Measurements from ENCODE around the gene SETD3. TPM values are rescaled to one million over a fixed set of nuclear protein-coding genes. Genes with fewer than 3 reads are reported as not detected.

The SETD3 gene
- total and polyA plus RNA-seq, 4 donors, result 41.0 to 66.0 (median 56.8) TPM

DNA sequence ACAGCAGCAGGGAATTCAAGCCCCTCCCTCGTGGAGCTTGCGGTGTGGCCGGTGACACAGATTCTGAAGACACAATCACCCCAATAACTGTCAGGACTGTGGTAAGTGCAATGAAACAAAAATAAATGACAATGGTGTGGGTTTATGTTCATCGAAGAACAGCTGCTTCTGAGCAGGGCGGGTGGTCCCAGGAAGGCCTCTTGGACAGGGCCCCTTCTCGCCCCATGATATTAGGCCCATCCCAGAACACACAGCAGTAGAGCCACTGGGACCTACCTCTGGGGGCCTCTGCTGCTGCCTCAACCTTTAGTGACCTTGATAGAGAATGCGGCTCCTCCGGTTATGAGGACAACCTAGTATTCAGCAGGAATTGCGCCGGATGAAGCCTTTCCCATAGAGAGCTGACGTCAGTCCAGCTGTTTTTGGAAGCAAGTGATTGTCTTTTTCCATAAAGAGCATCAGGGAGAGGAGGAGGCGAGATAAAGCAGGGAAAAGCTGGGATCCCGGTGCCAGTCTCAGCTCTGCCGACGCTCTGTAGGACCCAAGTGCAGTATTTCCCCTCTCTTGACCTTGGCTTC, 124.5 kb downstream of the SETD3 start:
- no peak overlapping the region for H3K4me3 ChIP-seq (ENCODE audit: low read length in 2 of 2)
- no peaks in the 10 kb centered on the region for H3K36me3 ChIP-seq (ENCODE audit: control insufficient read depth in 1 of 2, insufficient read depth in 2 of 2, low read length in 1 of 2)
- ATAC-seq (ENCODE audit: low FRiP score) (no peak), DNase-seq (peak in 1 of 2 donors; percentile 42)
- no peak overlapping the region for H3K27ac ChIP-seq (ENCODE audit: low read depth in 1 of 2, low read length in 2 of 2)
- 89 to 90% methylated on average over 15 of the region's 15 CpGs for WGBS, 2 donors
- intact Hi-C loops (cut with DNase I), result no loop called here
- H3K4me1 ChIP-seq (ENCODE audit: control insufficient read depth in 1 of 2, insufficient read depth in 2 of 2, low read length in 2 of 2), result no peaks in the 10 kb centered on the region
- no peaks in the 10 kb centered on the region for H3K9me3 ChIP-seq (ENCODE audit: control insufficient read depth, low read length)
- no peaks in the 10 kb centered on the region for H3K27me3 ChIP-seq (ENCODE audit: control insufficient read depth in 1 of 2, insufficient read depth in 2 of 2, low read length in 1 of 2)

- peak in 1 of 2 donors; percentile 62 for DNase-seq
- H3K36me3 ChIP-seq (ENCODE audit: control insufficient read depth in 1 of 2, insufficient read depth in 2 of 2, low read length in 1 of 2), result no peaks in the 10 kb centered on the region
- intact Hi-C loops (cut with DNase I), result no loop called here
- H3K27ac ChIP-seq (ENCODE audit: low read depth in 1 of 2, low read length in 2 of 2), result no peak overlapping the region
- H3K4me3 ChIP-seq (ENCODE audit: low read length in 2 of 2), result no peak overlapping the region
- no peaks in the 10 kb centered on the region for H3K9me3 ChIP-seq (ENCODE audit: control insufficient read depth, low read length)
- peak; percentile 31 for ATAC-seq (ENCODE audit: low FRiP score)
- no peaks in the 10 kb centered on the region for H3K4me1 ChIP-seq (ENCODE audit: control insufficient read depth in 1 of 2, insufficient read depth in 2 of 2, low read length in 2 of 2)
- H3K27me3 ChIP-seq (ENCODE audit: control insufficient read depth in 1 of 2, insufficient read depth in 2 of 2, low read length in 1 of 2), result no peaks in the 10 kb centered on the region
- 86 to 88% methylated on average over 7 of the region's 7 CpGs for WGBS, 2 donors
These were observed 126.3 kb downstream of the SETD3 start for GRCh38 chr14:99354166-99354875.

DNA sequence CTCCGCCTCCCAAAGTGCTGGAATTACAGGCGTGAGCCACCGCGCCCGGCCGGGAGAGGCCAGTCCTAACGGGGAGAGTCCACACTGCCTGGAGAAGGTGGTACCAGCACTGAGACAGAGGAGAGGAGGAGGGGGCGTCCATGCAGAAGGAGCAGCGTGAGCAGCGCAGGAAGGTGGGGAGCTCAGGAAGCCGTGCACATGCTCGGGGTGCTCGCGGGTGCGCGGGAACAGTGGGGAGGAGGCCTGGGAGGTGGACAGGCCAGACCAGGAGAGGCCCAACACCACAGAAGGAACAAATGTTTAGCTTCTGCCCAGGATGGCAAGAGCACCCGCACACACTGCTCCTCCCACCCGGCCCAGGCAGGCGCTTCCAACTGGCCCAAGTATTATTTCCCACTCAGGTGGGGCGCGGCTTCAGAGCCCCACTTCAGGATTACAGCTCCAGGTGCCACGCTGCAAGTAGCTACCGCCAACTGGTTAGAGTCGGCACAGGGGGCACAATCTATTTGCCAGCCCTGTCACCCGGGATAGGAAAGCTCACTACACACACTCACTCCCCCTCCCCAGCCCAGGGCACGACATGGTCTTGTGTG, 127.9 kb downstream of the SETD3 start:
- H3K36me3 ChIP-seq (ENCODE audit: control insufficient read depth in 1 of 2, insufficient read depth in 2 of 2, low read length in 1 of 2), result no peaks in the 10 kb centered on the region
- H3K4me3 ChIP-seq (ENCODE audit: low read length in 2 of 2), result no peak overlapping the region
- no peaks in the 10 kb centered on the region for H3K9me3 ChIP-seq (ENCODE audit: control insufficient read depth, low read length)
- H3K27ac ChIP-seq (ENCODE audit: low read depth in 1 of 2, low read length in 2 of 2), result no peak overlapping the region
- WGBS, 2 donors, result 84 to 89% methylated on average over 26 of the region's 26 CpGs
- no peaks in the 10 kb centered on the region for H3K27me3 ChIP-seq (ENCODE audit: control insufficient read depth in 1 of 2, insufficient read depth in 2 of 2, low read length in 1 of 2)
- no peaks in the 10 kb centered on the region for H3K4me1 ChIP-seq (ENCODE audit: control insufficient read depth in 1 of 2, insufficient read depth in 2 of 2, low read length in 2 of 2)
- ATAC-seq (ENCODE audit: low FRiP score) (no peak), DNase-seq (peak in 1 of 2 donors; percentile 57)
- intact Hi-C loops (cut with DNase I), result no loop called here

DNA sequence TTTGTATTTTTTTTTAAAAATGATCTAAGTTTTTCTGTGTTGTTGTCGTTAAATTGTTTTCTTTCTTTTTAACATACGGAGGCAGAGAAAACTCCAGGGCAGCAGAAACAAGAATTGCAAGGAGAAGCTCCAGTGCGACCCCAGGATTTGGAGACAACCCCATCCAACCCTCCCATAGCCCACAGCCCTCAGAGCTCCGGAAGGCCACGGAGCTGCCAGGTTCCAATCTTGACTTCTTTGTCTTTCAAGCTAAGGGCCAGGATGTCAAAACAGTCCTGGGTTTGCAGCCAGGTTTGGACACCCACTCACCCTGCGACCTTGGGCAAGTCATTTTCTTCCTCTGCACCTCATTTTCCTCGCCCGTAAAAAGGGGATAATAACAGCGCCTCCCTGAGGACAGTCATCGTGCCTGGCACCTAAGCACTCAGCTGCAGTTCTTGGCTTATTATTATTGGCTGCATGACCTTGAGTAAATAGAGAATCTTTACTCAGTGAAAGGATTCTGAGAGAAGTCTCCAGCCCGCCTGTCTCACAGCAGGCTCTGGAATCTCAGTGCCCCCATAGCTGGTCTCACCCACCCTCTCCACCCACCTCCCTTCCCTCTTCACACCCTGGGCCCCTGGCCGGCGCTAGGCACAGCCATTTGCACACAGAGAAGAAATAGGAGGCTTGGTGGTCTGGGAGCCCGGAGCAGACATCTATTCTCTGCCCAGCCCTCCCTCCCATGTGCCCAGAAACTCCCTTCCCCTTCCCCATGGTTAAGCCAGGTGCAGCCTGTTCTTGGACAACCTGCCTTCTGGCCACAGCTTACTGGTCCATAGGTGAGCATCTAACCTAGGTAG, 129.3 kb downstream of the SETD3 start:
- DNase-seq, result peak in 1 of 2 donors; percentile 57
- Histone ChIP-seq H3K9me3 (ENCODE audit: control insufficient read depth, low read length) (no peaks in the 10 kb centered on the region), H3K36me3 (ENCODE audit: control insufficient read depth in 1 of 2, insufficient read depth in 2 of 2, low read length in 1 of 2) (no peaks in the 10 kb centered on the region), H3K4me3 (ENCODE audit: low read length in 2 of 2) (no peak overlapping the region), H3K4me1 (ENCODE audit: control insufficient read depth in 1 of 2, insufficient read depth in 2 of 2, low read length in 2 of 2) (no peaks in the 10 kb centered on the region), H3K27me3 (ENCODE audit: control insufficient read depth in 1 of 2, insufficient read depth in 2 of 2, low read length in 1 of 2) (no peaks in the 10 kb centered on the region), H3K27ac (ENCODE audit: low read depth in 1 of 2, low read length in 2 of 2) (no peak overlapping the region)
- intact Hi-C loops (cut with DNase I), result no loop called here
- ATAC-seq (ENCODE audit: low FRiP score), result no peak
- WGBS, 2 donors, result 46 to 53% methylated on average over 14 of the region's 14 CpGs

GRCh38 chr14:99350751-99351150, 129.9 kb downstream of the SETD3 start:
- DNase-seq (peak in 1 of 2 donors; percentile 41), ATAC-seq (ENCODE audit: low FRiP score) (no peak)
- H3K9me3 ChIP-seq (ENCODE audit: control insufficient read depth, low read length), result no peaks in the 10 kb centered on the region
- no peaks in the 10 kb centered on the region for H3K36me3 ChIP-seq (ENCODE audit: control insufficient read depth in 1 of 2, insufficient read depth in 2 of 2, low read length in 1 of 2)
- intact Hi-C loops (cut with DNase I), result no loop called here
- H3K4me1 ChIP-seq (ENCODE audit: control insufficient read depth in 1 of 2, insufficient read depth in 2 of 2, low read length in 2 of 2), result no peaks in the 10 kb centered on the region
- WGBS, 2 donors, result 75% methylated on average over 12 of the region's 12 CpGs
- H3K27me3 ChIP-seq (ENCODE audit: control insufficient read depth in 1 of 2, insufficient read depth in 2 of 2, low read length in 1 of 2), result no peaks in the 10 kb centered on the region
- H3K27ac ChIP-seq (ENCODE audit: low read depth in 1 of 2, low read length in 2 of 2), result no peak overlapping the region
- no peak overlapping the region for H3K4me3 ChIP-seq (ENCODE audit: low read length in 2 of 2)

DNA sequence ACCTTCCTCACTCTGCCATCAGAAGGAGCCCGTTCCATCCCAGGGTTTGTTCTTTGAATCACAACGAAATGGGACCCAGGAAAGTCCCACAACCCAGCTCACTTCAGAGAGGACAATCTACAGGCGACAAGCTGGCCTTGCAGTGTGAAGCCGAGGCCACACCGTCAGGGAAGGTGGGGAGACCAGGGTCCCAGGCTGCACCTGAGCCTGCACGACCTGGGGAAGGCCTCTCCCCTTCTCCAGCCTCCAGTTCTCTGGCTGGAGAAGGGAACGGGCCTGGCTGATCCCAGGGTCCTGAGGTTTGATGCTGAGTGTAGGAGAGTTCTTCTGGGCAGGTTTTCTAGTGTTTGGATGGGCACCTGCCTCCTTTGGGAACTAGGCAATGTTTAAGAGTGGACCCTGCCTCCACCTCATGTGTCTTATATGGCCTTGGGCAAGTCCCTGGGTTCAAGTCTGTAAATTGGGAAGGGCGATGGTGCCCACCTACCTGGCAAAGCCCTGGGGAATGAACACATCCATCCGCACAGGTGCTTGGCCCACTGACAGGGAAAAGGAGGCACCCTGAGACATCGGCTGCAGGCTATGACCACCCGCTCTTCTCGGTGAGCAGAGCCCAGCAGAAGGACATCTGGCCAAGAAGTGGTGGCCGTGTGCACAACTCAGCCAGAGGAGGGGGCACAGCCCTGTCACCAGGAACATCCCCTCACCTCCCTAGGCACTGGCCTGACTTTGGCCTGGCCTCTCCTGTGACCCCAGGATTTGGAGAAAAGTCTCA, 130.8 kb downstream of the SETD3 start:
- no peaks in the 10 kb centered on the region for H3K27me3 ChIP-seq (ENCODE audit: control insufficient read depth in 1 of 2, insufficient read depth in 2 of 2, low read length in 1 of 2)
- intact Hi-C loops (cut with DNase I), result no loop called here
- no peaks in the 10 kb centered on the region for H3K36me3 ChIP-seq (ENCODE audit: control insufficient read depth in 1 of 2, insufficient read depth in 2 of 2, low read length in 1 of 2)
- WGBS, 2 donors, result 86 to 88% methylated on average over 13 of the region's 13 CpGs
- no peak for ATAC-seq (ENCODE audit: low FRiP score)
- no peaks in the 10 kb centered on the region for H3K9me3 ChIP-seq (ENCODE audit: control insufficient read depth, low read length)
- no peaks in the 10 kb centered on the region for H3K4me1 ChIP-seq (ENCODE audit: control insufficient read depth in 1 of 2, insufficient read depth in 2 of 2, low read length in 2 of 2)
- H3K27ac ChIP-seq (ENCODE audit: low read depth in 1 of 2, low read length in 2 of 2), result no peak overlapping the region
- no peak overlapping the region for H3K4me3 ChIP-seq (ENCODE audit: low read length in 2 of 2)
- peak; percentile 40 to 54 for DNase-seq

DNA sequence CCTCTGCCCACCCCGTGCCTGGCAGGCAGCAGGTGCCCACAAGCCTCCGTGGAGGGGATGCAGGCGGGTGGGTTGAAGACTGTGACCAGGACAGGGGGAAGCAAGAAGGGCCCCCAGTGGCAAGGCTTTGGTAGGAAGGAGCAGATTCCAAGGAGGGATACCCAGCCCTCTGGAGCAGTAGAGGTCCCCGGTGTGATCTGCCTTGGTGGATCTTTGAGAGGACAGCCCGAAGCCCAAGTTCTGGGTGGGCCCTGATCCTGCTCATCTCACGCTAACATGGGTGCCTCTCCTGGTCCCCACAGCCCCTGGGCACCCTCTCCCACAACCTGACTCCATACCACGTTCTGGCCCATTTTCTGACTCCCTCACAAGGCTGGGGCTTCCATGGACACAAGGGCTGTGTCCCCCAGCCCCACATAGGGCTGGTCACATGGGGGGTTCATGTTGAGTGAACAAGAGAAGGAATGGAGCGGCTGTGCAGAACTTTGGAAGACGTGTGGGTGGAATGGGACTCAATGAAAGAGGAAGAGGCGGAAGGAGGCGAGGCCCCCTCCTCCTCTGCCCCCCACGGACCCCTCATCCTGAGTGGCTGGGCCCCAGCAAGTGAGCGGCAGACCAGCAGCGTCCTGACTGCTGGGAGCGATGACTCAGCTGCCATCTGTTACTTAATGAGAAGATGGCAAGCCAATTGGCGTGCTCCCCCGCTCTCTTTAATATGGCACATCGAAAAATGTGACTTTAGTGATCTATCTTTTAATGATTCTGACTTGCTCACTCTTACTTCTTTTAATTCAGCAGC, 131.6 kb downstream of the SETD3 start:
- no peaks in the 10 kb centered on the region for H3K4me1 ChIP-seq (ENCODE audit: control insufficient read depth in 1 of 2, insufficient read depth in 2 of 2, low read length in 2 of 2)
- ATAC-seq (ENCODE audit: low FRiP score) (peak; percentile 30), DNase-seq (peak in 1 of 2 donors; percentile 46)
- intact Hi-C loops (cut with DNase I), result no loop called here
- no peak overlapping the region for H3K27ac ChIP-seq (ENCODE audit: low read depth in 1 of 2, low read length in 2 of 2)
- no peak overlapping the region for H3K4me3 ChIP-seq (ENCODE audit: low read length in 2 of 2)
- 86 to 88% methylated on average over 16 to 18 of the region's 18 CpGs for whole genome bisulfite sequencing, 2 donors
- no peaks in the 10 kb centered on the region for H3K9me3 ChIP-seq (ENCODE audit: control insufficient read depth, low read length)
- H3K27me3 ChIP-seq (ENCODE audit: control insufficient read depth in 1 of 2, insufficient read depth in 2 of 2, low read length in 1 of 2), result no peaks in the 10 kb centered on the region
- H3K36me3 ChIP-seq (ENCODE audit: control insufficient read depth in 1 of 2, insufficient read depth in 2 of 2, low read length in 1 of 2), result no peaks in the 10 kb centered on the region
